Renal pelvis (tissue), 4 donors: ENCODE measurements around the gene TBC1D3B. TPM values are rescaled to one million over a fixed set of nuclear protein-coding genes. Genes with fewer than 3 reads are reported as not detected.
"Not testable (repeated sequence)": the region's sequence is repeated elsewhere in the genome, so short reads cannot be mapped to it uniquely, and the experiment has no call there.

Source experiments
- DNase-seq: peaks from one replicate; pipeline ENCODE4 v3.0.0-alpha.2; 2013
- polyA plus RNA-seq, 3 donors: library from polyadenylated mRNA; unstranded; fragments of 120-200 nt; gene quantifications; one replicate each; pipeline ENCODE4 v1.2.1, GENCODE V29; 2013; ENCODE audit not compliant: insufficient read length in 3 of 3

The TBC1D3B gene
- polyA plus RNA-seq, 3 donors = 8.0 to 22.9 (median 13.6) TPM

- DNase-seq = not testable (repeated sequence)
Measured at GRCh38 chr17:36201506-36201905, 25.1 kb upstream of the TBC1D3B start.

DNA sequence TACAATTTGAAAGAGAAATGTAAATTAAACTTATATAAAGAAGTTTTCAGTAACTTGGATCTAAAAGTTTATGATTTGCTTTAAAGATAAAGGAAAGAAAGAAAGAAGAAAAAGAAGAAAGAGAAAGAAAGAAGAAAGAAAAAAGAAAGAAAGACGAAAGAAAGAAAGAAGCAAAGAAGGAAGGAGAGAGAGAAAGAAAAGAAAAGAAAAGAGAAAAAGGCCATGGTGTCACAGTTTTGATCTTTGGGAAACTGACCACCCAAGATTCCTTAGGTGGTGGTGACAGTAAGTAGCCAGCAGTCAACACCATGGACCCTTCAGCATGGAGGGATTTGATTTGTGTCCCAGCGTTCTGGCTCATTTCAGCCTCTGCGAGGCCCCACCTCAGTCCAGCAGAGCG lies 24.7 kb upstream of the TBC1D3B start:
- DNase-seq = not testable (repeated sequence)

GRCh38 chr17:36198831-36199465 lies 22.5 kb upstream of the TBC1D3B start:
- no peak for DNase-seq

DNA sequence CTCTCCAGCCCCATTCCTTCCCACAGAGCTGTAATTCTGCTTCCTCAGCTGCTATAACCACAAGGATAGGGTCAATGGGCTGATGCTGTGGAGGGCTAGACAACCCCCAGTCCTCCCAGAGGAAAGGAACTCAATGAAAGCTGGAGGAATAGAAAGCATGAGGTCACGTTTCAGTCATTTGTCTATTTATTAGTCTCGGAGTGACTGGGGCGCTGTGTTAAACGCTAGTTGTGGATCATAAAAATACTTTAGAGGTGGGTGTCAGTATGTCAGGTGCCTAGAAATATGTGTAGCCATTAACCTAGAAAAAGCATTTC lies 20.9 kb upstream of the TBC1D3B start:
- DNase-seq = no peak

GRCh38 chr17:36196131-36196486 lies 19.7 kb upstream of the TBC1D3B start:
- DNase-seq = no peak

- DNase-seq = no peak
Measured at GRCh38 chr17:36195434-36196130, 19.1 kb upstream of the TBC1D3B start.

DNA sequence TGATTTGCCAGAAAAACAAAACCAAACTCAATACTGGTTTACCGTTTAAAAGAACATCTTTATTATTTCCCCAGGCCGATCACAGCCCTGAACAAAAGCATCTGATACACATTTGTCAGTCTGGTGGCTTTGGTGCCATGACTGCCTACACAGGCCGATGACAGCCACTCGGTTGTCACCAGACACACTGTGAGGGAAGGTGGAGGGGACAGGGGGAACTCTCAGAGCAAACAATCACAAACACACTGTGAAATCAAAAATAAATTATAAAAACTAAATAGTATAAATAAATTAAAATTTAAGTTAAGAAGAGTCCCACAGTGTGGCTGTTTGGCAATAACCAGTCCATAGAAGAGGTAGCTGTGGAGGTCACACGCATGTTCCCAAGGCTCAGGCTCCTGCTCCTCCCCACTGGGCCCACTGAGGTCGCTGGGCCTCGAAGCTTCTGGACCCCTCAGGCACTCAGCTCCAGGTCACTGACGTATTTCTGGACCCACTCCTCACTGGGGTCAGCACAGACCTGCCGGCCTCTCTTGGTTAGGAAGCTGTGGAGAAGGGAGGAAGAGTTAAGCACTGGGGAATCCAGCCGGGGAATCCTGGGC lies 18.5 kb upstream of the TBC1D3B start:
- not testable (repeated sequence) for DNase-seq

- DNase-seq = not testable (repeated sequence)
Measured at GRCh38 chr17:36194147-36194831, 17.9 kb upstream of the TBC1D3B start.

- DNase-seq = no peak
Measured at GRCh38 chr17:36193216-36193775, 16.9 kb upstream of the TBC1D3B start.

DNA sequence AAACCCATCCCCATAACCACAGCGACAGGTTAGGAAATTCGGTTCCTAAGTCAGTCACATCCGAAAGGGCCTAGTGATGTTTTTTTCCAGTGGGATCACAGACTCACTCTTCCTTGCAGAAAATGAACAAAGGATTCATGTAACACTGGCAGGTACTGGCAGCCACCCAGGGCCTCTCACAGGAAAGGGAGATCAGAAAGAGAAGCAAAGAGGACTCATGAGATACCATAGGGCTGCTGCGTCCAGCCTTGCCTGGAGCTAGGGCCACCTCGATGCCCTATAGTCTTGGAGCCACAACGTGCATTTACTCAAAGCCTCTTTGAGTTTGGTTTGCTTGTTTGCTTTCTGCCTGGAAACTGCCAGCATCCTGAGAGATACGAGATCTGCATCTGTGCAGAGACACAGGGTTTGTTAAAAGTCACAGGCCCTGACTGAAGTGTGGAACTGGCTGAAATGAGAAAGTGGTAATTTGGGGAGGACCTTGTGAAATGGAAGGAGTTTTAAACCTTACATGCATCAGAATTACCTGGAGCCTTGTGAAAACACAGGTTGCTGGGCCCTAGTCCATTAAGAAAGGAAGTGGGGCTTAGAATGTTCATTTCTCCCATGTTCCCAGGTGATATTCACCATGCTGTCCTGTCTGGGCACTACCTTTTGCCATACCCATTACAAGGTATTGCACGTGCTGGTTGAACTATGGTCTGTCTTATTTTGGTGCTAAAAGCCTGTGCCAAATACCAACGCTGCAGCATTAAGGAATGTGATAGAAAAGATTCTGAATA lies 14.3 kb upstream of the TBC1D3B start:
- not testable (repeated sequence) for DNase-seq

DNA sequence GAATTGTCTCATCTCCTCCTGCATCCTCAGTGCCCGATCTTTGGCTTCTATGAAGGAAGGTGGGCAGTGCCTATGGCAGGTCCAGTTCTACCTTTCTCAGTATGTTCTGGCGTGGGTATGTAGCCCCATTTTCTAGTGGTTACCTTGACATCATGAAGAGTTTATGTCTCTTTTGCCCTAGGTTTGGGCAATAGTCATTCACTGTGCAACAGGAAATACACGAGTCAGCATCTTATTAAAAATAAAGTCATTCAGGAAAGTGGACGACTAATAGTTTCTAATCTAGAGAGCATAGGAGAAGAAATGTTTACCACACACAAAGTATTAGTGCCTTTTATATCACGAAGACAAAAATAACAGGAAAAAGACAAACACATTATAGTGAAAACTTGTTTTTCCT lies 13.6 kb upstream of the TBC1D3B start:
- DNase-seq = not testable (repeated sequence)

DNA sequence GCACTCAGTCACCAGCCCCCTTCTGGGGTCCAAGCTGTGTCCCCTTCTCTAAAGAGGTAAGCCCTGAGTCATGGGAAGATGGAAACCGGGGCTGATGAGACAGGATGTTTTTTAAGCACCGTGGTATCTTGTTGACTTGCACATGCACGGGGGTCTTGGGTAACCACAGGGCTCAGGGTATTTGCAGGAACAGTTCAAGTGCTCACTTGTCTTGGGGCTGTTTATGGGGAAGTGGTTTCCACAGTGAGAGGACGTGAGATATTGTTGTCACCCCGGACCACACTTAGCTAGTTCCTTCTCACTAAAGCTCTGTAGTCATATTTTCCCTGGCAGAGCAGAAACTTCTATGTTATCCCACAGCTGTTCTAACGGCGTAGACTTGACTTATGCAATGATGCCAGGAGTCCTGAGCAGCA lies 12.5 kb upstream of the TBC1D3B start:
- no peak for DNase-seq

DNA sequence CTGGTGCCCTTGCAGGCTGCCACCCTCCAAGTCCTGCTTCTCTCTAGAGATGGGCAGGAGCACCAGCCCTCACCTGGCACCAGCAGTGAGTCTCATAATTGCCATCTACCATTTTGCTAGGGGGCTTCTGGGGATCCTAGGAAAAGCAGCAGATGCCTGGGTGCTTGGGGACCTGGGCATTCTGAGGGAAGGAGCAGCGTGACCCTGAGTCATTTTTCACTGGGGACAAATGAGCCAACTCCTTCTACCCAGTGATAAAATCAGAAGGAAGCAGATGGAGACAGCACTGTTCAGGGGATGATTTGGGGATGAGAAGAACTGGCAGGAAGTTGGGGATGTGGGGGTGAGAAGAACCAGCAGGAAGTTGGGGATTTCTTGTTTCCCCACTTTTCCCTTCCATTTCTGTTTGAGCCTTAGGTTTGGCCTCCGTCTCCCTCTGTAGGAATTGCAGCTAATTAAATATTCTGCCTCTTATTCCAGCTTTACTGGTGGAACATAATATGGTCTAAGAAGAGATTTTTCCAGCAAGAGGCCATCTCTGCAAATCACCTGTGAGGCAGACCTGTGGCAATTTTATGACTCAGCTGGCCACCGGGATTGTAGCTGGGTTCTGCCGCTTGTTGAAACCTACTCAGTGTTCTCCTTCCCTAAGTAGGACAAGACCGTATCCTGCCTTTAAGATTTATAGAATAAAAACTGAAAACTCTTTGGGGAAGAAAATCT lies 11.7 kb upstream of the TBC1D3B start:
- not testable (repeated sequence) for DNase-seq

DNA sequence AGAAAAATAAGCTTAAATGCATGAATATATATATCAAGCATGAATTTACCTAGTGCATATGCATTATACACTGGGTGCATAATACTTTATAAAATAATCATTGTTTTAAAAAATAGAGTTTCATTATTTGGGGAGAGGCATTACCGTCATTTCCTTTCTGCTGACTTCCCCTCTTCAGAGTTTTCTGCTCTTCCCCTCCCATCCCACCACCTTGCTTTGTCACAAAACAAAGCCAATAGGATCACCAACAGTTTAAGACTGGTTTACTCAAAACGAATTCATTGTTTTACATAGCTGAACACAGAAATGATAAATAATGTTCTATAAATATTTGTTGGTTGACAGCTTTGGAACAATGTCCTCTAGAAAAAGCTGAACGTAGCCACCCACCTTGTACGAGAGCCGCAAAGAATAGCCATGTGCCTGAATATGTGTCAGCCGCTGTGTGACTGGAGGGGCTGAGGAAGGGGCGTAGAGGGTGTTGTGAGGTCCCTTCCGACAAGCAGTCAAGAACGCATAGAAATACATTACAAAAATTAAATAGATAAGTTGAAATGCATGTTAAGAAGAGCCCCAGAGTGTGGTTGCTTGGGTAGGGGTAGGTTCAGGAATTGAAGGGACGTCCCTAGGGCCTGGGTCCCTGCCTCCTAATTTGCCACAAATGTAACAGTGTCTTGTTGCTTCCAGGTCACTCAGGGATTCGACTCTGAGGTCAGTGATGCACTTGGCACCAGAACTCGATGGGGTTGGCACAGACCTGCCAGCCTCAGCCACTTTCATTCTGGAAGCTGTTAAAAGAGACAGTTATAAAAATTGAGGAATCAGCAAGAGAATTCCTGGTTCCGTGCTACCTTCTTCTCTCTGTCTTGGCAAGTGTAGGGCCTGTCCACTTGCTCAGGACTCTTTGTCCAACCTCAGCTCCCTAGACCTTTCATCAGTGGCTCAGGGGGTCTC lies 10.7 kb upstream of the TBC1D3B start:
- not testable (repeated sequence) for DNase-seq

DNA sequence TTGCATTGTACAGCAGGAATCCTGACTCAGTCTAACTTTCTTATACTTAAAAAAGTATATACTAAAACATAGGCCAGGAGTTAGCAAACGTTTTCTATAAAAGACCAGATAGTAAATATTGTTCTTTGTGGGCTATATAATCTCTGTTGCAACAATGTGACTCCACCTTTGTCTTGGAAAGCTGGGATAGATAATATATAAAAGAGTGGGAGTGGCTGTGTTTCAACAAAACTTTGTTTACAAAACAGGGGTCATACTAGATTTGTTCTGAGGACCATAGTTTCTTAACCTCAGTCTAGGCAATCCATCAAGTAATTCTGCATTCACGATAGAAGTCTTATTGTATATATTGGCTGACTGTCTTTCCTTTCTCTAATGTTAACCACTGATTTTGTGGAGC lies 9.0 kb upstream of the TBC1D3B start:
- DNase-seq = no peak

DNA sequence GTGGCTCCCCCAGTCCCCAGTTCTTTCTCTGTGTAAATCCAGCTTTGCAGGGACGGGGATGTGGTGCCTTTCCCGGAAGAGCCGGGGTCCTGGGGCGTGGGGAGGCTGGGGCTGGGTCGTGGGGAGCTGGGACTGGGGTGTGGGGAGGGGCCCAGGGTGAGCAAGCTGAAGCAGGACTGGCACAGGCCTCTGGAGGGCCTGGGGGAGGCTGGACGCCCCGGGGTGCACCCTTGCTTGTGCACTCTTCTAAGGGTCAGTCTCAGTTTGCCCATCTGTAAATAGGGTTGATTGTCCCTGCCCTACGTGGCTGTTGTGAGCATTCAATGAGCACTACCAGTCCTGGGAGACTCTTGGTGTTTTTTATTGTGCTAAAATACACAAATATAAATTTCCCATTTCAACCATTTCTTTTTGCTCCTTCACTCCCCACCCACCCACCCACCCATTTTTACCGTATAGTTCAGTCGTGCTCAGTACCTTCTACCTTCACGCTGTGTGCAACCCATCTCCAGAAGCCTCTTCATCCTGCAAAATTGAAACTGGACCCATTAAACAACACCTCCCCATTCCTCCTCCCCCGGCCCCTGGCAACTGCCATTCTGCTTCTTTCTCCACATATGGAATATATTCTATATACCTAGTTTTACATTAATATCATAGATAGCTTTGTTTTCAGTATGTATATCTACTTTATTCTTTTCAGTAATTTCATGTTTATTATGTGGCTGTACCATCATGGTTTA lies 7.8 kb upstream of the TBC1D3B start:
- no peak for DNase-seq

DNA sequence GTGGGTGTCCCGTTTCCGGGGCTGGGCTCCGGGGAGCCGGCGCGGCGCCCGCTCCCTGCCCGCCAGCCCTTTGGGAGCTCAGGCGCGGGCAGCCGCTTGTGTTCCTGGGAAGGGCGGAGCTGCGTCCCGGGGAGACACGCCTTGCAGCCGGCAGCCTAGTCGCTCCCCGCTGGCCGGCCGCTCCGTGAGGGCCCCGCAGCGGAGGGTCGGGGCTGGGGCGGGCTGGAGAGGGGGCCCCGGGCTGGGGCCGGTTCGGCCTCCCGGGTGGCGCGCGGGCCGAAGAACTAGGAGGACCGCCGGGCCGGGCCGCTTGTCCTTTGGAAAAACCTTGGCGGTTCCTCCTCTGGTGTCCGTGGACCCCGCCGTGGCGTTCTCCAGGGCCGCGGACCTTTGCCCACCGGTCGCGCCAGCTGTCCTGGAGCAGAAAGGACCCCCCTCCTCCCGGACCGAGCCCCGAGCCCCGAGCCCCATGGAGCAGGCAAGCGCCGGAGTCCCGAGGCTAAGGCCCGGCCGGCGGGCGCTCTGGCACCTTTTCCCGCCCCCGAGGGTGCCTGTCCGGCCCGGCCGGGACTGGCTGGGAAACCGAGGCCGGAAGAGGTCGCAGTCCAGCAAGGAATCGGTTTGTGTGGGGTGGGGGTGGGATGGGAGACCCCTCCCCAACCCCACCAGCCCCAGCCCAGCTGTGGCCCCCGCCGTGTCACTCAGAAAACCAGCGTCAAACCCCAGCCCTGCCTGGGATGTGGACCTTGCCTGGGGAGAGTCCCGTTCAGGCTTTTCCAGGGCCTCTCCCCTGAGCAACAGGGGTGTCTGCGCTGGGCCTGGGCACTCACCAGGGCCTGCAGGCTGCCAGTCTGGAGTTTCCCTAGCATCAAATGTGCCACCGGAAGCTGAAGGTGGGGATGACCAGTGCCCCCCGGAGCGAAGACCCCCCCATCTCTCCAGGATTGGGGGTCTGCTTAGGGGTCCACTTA lies 6.8 kb upstream of the TBC1D3B start:
- DNase-seq = peak; percentile 59
